SK-N-SH treated with all-trans-retinoic acid at 6 μM for 48 hours (cell line): ENCODE results near the gene LENEP.

Experiments used
- ATAC-seq: fragments of 200-7000 bp; cut with Tn5 transposase; 3 replicates; pipeline ENCODE4 v1.9.1; 2020; ENCODE audit warnings: mild to moderate bottlenecking, moderate library complexity
- ARNTL ChIP-seq: fragments of 450-650 bp; formaldehyde crosslinking; IDR thresholded peaks from 2 replicates; pipeline ENCODE4 v1.5.0; 2020; ENCODE audit warnings: low read depth, mild to moderate bottlenecking, moderate library complexity, borderline replicate concordance
- BACH2 ChIP-seq: fragments of 250-450 bp; sonication (Bioruptor Pico); IDR thresholded peaks from 2 replicates; pipeline ENCODE4 v1.9.0; 2021; ENCODE audit warnings: mild to moderate bottlenecking, borderline replicate concordance
- CREB5 ChIP-seq: fragments of 250-450 bp; sonication (Bioruptor Pico); IDR thresholded peaks from 2 replicates; pipeline ENCODE4 v1.5.1; 2020; ENCODE audit warnings: low read depth, mild to moderate bottlenecking, moderate library complexity
- CSRNP3 ChIP-seq: fragments of 250-450 bp; sonication (Bioruptor Pico); IDR thresholded peaks from 2 replicates; pipeline ENCODE4 v1.5.1; 2021; ENCODE audit warnings: mild to moderate bottlenecking, moderate library complexity
- ESRRG ChIP-seq: fragments of 250-450 bp; sonication (Bioruptor Pico); IDR thresholded peaks from 2 replicates; pipeline ENCODE4 v1.6.1; 2021; ENCODE audit warnings: mild to moderate bottlenecking
- GLIS3 ChIP-seq: fragments of 250-450 bp; sonication (Bioruptor Pico); IDR thresholded peaks from 2 replicates; pipeline ENCODE4 v1.5.0; 2020; ENCODE audit warnings: mild to moderate bottlenecking, moderate library complexity
- ISL1 ChIP-seq: fragments of 250-450 bp; sonication (Bioruptor Pico); IDR thresholded peaks from 2 replicates; pipeline ENCODE4 v2.1.2; 2022; ENCODE audit warnings: mild to moderate bottlenecking, moderate library complexity
- PATZ1 ChIP-seq: fragments of 250-450 bp; sonication (Bioruptor Pico); IDR thresholded peaks from 2 replicates; pipeline ENCODE4 v1.8.0; 2020; ENCODE audit warnings: mild to moderate bottlenecking, moderate library complexity, borderline replicate concordance
- POU6F1 ChIP-seq: fragments of 250-450 bp; sonication (Bioruptor Pico); IDR thresholded peaks from 2 replicates; pipeline ENCODE4 v1.8.0; 2021; ENCODE audit warnings: low read depth, mild to moderate bottlenecking, moderate library complexity, borderline replicate concordance
- PPARA ChIP-seq: fragments of 250-450 bp; sonication (Bioruptor Pico); IDR thresholded peaks from 2 replicates; pipeline ENCODE4 v1.5.0; 2020; ENCODE audit warnings: mild to moderate bottlenecking, borderline replicate concordance
- RARB ChIP-seq: fragments of 250-450 bp; sonication (Bioruptor Pico); IDR thresholded peaks from 2 replicates; pipeline ENCODE4 v1.8.0; 2021; ENCODE audit warnings: mild to moderate bottlenecking, moderate library complexity
- TOX ChIP-seq: fragments of 250-450 bp; sonication (Bioruptor Pico); IDR thresholded peaks from 2 replicates; pipeline ENCODE4 v1.8.0; 2021; ENCODE audit warnings: mild to moderate bottlenecking, moderate library complexity, borderline replicate concordance
- TSHZ2 ChIP-seq: fragments of 250-450 bp; sonication (Bioruptor Pico); IDR thresholded peaks from 2 replicates; pipeline ENCODE4 v1.5.0; 2020; ENCODE audit warnings: mild to moderate bottlenecking, moderate library complexity
- ZC3H10 ChIP-seq: fragments of 250-450 bp; sonication (Bioruptor Pico); IDR thresholded peaks from 2 replicates; pipeline ENCODE4 v1.5.1; 2021; ENCODE audit warnings: mild to moderate bottlenecking, moderate library complexity
- ZNF70 ChIP-seq: fragments of 450-650 bp; formaldehyde crosslinking; IDR thresholded peaks from 2 replicates; pipeline ENCODE4 v1.5.0; 2020; ENCODE audit warnings: mild to moderate bottlenecking, moderate library complexity
- ZNF8 ChIP-seq: fragments of 450-650 bp; formaldehyde crosslinking; IDR thresholded peaks from 2 replicates; pipeline ENCODE4 v1.5.0; 2020; ENCODE audit warnings: mild to moderate bottlenecking, moderate library complexity

Gene LENEP

GRCh38 chr1:155001425-155001674 is 8.0 kb downstream of the LENEP start (continued):
- no peak for TF ChIP-seq ARNTL (CRISPR knock-in tag)
- TF ChIP-seq GLIS3 = no peak
- TF ChIP-seq BACH2 (CRISPR knock-in tag) = no peak
- no peak for TF ChIP-seq ZNF8 (CRISPR knock-in tag)

GRCh38 chr1:155001675-155002463 is 8.5 kb downstream of the LENEP start:
- TF ChIP-seq PATZ1 (CRISPR knock-in tag) (0 out of 2 replicates have a peak, but pooled peaks have one; percentile 20), ISL1 (no peak), RARB (CRISPR knock-in tag) (peak; percentile 52; the same call in 1 of the 2 replicates), CREB5 (CRISPR knock-in tag) (no peak), TSHZ2 (CRISPR knock-in tag) (0 out of 2 replicates have a peak, but pooled peaks have one; percentile 40), ESRRG (CRISPR knock-in tag) (no peak), CSRNP3 (CRISPR knock-in tag) (no peak), ZNF70 (no peak)
- TF ChIP-seq, all 23 proteins: peak for 3
- peak; percentile 77 for ATAC-seq

GRCh38 chr1:155002464-155003226 is 9.3 kb downstream of the LENEP start, which contains the start of gene ZBTB7B:
ZBTB7B (plus strand) TSS chr1:155002802; CDS start chr1:155014661, 11,859 bp downstream.
- peak; percentile 4 for ATAC-seq
- no peak for TF ChIP-seq TOX (CRISPR knock-in tag)
- no peak for TF ChIP-seq ZNF70
- TF ChIP-seq, all 23 proteins: peak for 0

- no peak for ATAC-seq
- no peak for TF ChIP-seq ZC3H10 (CRISPR knock-in tag)
- TF ChIP-seq TSHZ2 (CRISPR knock-in tag) = no peak
- no peak for TF ChIP-seq PPARA (CRISPR knock-in tag)
- no peak for TF ChIP-seq RARB (CRISPR knock-in tag)
- no peak for TF ChIP-seq POU6F1
Observed at GRCh38 chr1:155003227-155003765, 9.9 kb downstream of the LENEP start.
